GDM1 (cell line): ENCODE data around the gene PEPD.

Experiments
- DNase-seq: peaks from one replicate; lab custom pipeline; 2025; lab: John Stamatoyannopoulos, UW

The PEPD gene

GRCh38 chr19:33458171-33458633 is 63.4 kb downstream of the PEPD start:
- no peak for DNase-seq

GRCh38 chr19:33456845-33457220 is 64.8 kb downstream of the PEPD start:
- DNase-seq, result no peak

- no peak for DNase-seq
Observed at GRCh38 chr19:33456076-33456844, 65.3 kb downstream of the PEPD start.

- no peak for DNase-seq
Observed at GRCh38 chr19:33453265-33453664, 68.3 kb downstream of the PEPD start.

GRCh38 chr19:33450689-33451088 is 70.9 kb downstream of the PEPD start:
- DNase-seq, result no peak

GRCh38 chr19:33449799-33450198 is 71.8 kb downstream of the PEPD start:
- DNase-seq, result no peak

- no peak for DNase-seq
Observed at GRCh38 chr19:33448159-33448516, 73.5 kb downstream of the PEPD start.

- DNase-seq, result no peak
Observed at GRCh38 chr19:33447336-33448158, 74.0 kb downstream of the PEPD start.

- no peak for DNase-seq
Observed at GRCh38 chr19:33446330-33447293, 75.0 kb downstream of the PEPD start.

GRCh38 chr19:33445442-33446329 is 75.9 kb downstream of the PEPD start:
- DNase-seq, result no peak

- no peak for DNase-seq
Observed at GRCh38 chr19:33444562-33445441, 76.8 kb downstream of the PEPD start.

- DNase-seq, result no peak
Observed at GRCh38 chr19:33443638-33444561, 77.7 kb downstream of the PEPD start.

GRCh38 chr19:33442706-33443105 is 78.9 kb downstream of the PEPD start:
- DNase-seq, result no peak

- DNase-seq, result no peak
Observed at GRCh38 chr19:33441828-33442227, 79.8 kb downstream of the PEPD start.

- DNase-seq, result no peak
Observed at GRCh38 chr19:33441277-33441699, 80.3 kb downstream of the PEPD start.

GRCh38 chr19:33440682-33441081 is 80.9 kb downstream of the PEPD start:
- DNase-seq, result no peak

- no peak for DNase-seq
Observed at GRCh38 chr19:33440241-33440640, 81.3 kb downstream of the PEPD start.

- no peak for DNase-seq
Observed at GRCh38 chr19:33438987-33439781, 82.4 kb downstream of the PEPD start.
